SH-SY5Y (cell line): Measurements from ENCODE around the gene MPPED1.

Source experiments
- GATA2 ChIP-seq: IDR thresholded peaks from 2 replicates; pipeline ENCODE4 v1.6.1; 2011; ENCODE audit warnings: mild to moderate bottlenecking, low read depth, low read length
- GATA3 ChIP-seq: IDR thresholded peaks from 2 replicates; pipeline ENCODE4 v1.6.1; 2011; ENCODE audit warnings: low read depth, mild to moderate bottlenecking, low read length, moderate library complexity

The MPPED1 gene

GRCh38 chr22:43515902-43516301 is 104.1 kb downstream of the MPPED1 start:
- TF ChIP-seq GATA3 (no peak), GATA2 (no peak)

GRCh38 chr22:43516386-43516785 is 104.6 kb downstream of the MPPED1 start:
- TF ChIP-seq GATA2 (no peak), GATA3 (no peak)

- TF ChIP-seq GATA2 (no peak), GATA3 (no peak)
Observed at GRCh38 chr22:43516996-43517635, 105.3 kb downstream of the MPPED1 start.

- TF ChIP-seq GATA3 (no peak), GATA2 (no peak)
Observed at GRCh38 chr22:43520632-43521039, 108.8 kb downstream of the MPPED1 start.

GRCh38 chr22:43521716-43522115 is 109.9 kb downstream of the MPPED1 start:
- no peak for TF ChIP-seq GATA3
- no peak for TF ChIP-seq GATA2

- TF ChIP-seq GATA2 (no peak), GATA3 (no peak)
Observed at GRCh38 chr22:43526117-43526655, 114.4 kb downstream of the MPPED1 start.

- TF ChIP-seq GATA3: no peak
- no peak for TF ChIP-seq GATA2
Observed at GRCh38 chr22:43526946-43527345, 115.1 kb downstream of the MPPED1 start.

GRCh38 chr22:43528601-43529360 is 117.0 kb downstream of the MPPED1 start:
- TF ChIP-seq GATA2: no peak
- TF ChIP-seq GATA3: no peak

- TF ChIP-seq GATA3 (no peak), GATA2 (no peak)
Observed at GRCh38 chr22:43529461-43529860, 117.6 kb downstream of the MPPED1 start.

- TF ChIP-seq GATA2: no peak
- TF ChIP-seq GATA3: no peak
Observed at GRCh38 chr22:43529934-43530333, 118.1 kb downstream of the MPPED1 start.

- TF ChIP-seq GATA2 (no peak), GATA3 (no peak)
Observed at GRCh38 chr22:43530349-43531201, 118.8 kb downstream of the MPPED1 start.

- no peak for TF ChIP-seq GATA3
- TF ChIP-seq GATA2: no peak
Observed at GRCh38 chr22:43531651-43532050, 119.8 kb downstream of the MPPED1 start.

- no peak for TF ChIP-seq GATA3
- TF ChIP-seq GATA2: no peak
Observed at GRCh38 chr22:43532301-43533155, 120.7 kb downstream of the MPPED1 start.
